ENCODE results near the gene STARD10.

GRCh38 chr11:72807021-72807693, 13.3 kb upstream of the STARD10 start:
- no peak for TF ChIP-seq CTCF (IDR thresholded peaks at IDR 0.05)
- no peak for TF ChIP-seq POLR2A (IDR thresholded peaks at IDR 0.05; ENCODE audit: low read depth)
